Caco-2 (cell line): Measurements from ENCODE around the gene SSBP2. TPM values are rescaled to one million over a fixed set of nuclear protein-coding genes. Genes with fewer than 3 reads are reported as not detected.

Experiments used
- BruUV-seq: library from RNA; stranded (reverse); fragments of 400-500 nt; replicated peaks from 2 replicates; lab custom pipeline; 2021; lab: Mats Ljungman, UMichigan
- CTCF ChIA-PET: fragments of 300-600 bp; sonication (Branson Sonifier 250); formaldehyde crosslinking; loops from one replicate; lab custom pipeline; 2022; ENCODE audit warnings: antibody characterized with exemption; lab: Charles Lee
- POLR2A ChIA-PET: fragments of 300-600 bp; sonication (Branson Sonifier 250); formaldehyde crosslinking; loops from one replicate; lab custom pipeline; 2022; ENCODE audit warnings: antibody characterized with exemption; lab: Charles Lee
- DNase-seq, 2 experiments: peaks; one replicate each; pipeline versions ENCODE4 v3.0.0 to v3.0.0-alpha.2; 2020 to 2022
- H3K27me3 ChIP-seq: replicated peaks from 2 replicates; pipeline ENCODE4 v1.6.0; 2011; ENCODE audit warnings: low read length; ENCODE audit not compliant: control insufficient read depth, insufficient read depth
- H3K36me3 ChIP-seq: 2 replicates; pipeline ENCODE4 v1.5.1; 2011; ENCODE audit warnings: low read length; ENCODE audit not compliant: control insufficient read depth, insufficient read depth
- H3K4me1 ChIP-seq: fragments of 250-450 bp; sonication (Bioruptor Pico); 2 replicates; pipeline ENCODE4 v1.5.1; 2020; ENCODE audit warnings: mild to moderate bottlenecking
- H3K4me3 ChIP-seq: 2 replicates; pipeline ENCODE4 v1.5.1; 2011; ENCODE audit warnings: low read depth, mild to moderate bottlenecking, control low read depth, low read length
- H3K9me3 ChIP-seq: fragments of 250-450 bp; sonication (Bioruptor Pico); 2 replicates; pipeline ENCODE4 v1.5.1; 2020; ENCODE audit warnings: mild to moderate bottlenecking, moderate library complexity
- H3K27ac Mint-ChIP-seq: one replicate; pipeline ENCODE4 v1.8.0; 2022; ENCODE audit warnings: mixed read lengths; ENCODE audit not compliant: unreplicated experiment
- H3K27me3 Mint-ChIP-seq: one replicate; pipeline ENCODE4 v1.8.0; 2022; ENCODE audit warnings: mixed read lengths; ENCODE audit not compliant: insufficient read depth, unreplicated experiment
- H3K36me3 Mint-ChIP-seq: one replicate; pipeline ENCODE4 v1.8.0; 2022; ENCODE audit warnings: mild to moderate bottlenecking, mixed read lengths; ENCODE audit not compliant: insufficient read depth, unreplicated experiment
- H3K4me1 Mint-ChIP-seq: one replicate; pipeline ENCODE4 v1.8.0; 2022; ENCODE audit warnings: low read depth, mixed read lengths; ENCODE audit not compliant: unreplicated experiment
- H3K4me3 Mint-ChIP-seq: one replicate; pipeline ENCODE4 v1.8.0; 2022; ENCODE audit warnings: mild to moderate bottlenecking, moderate library complexity, mixed read lengths; ENCODE audit not compliant: unreplicated experiment
- H3K9me3 Mint-ChIP-seq: one replicate; pipeline ENCODE4 v1.8.0; 2022; ENCODE audit warnings: mixed read lengths; ENCODE audit not compliant: unreplicated experiment
- intact Hi-C: fragments of 100-400 bp; cut with micrococcal nuclease; formaldehyde crosslinking; loops from one replicate; pipeline ENCODE4 v1.10.0; 2022; ENCODE audit not compliant: unreplicated experiment
- total RNA-seq: library from RNA; stranded (reverse); gene quantifications from 2 replicates; pipeline ENCODE4 v1.2.3, GENCODE V29; 2022
- TF ChIP-seq, protein P1 (sequence below), 2 experiments: fragments of 200-600 bp in 1 of 2; IDR thresholded peaks; 1 replicate in 1 of 2; 2 replicates in 1 of 2; pipeline versions ENCODE4 v1.5.1 to v1.8.0; 2011 to 2022; ENCODE audit warnings: antibody characterized with exemption in 1 of 2, control low read depth in 1 of 2, inconsistent platforms in 1 of 2, low read depth in 1 of 2, low read length in 1 of 2, mild to moderate bottlenecking in 1 of 2, moderate library complexity in 1 of 2; ENCODE audit not compliant: insufficient read depth in 1 of 2, severe bottlenecking in 1 of 2, unreplicated experiment in 1 of 2

SSBP2 gene
- total RNA-seq, 1 experiment from 2014 or later, result 2.5 TPM

DNA sequence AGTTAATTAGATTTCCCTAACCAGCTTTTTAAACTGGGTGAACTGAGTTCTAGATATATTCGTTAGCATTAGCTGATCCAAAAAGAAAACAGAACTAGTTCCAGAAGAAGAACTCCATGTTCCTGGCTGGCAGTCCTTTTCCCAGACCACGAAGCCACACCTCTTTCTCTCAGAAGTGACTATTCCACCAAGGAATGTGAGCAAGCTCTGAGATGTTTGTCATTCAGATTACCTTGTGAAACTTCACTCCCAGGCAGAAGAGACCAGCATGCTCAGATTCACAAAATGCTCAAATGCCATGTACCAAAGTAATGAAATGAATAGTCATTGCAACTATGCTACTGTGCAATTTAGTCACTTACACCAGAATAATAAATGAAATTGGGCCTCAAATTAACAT lies 4.4 kb upstream of the SSBP2 start:
- H3K27me3 ChIP-seq, result no peaks in the 10 kb centered on the region
- DNase-seq, result peak; percentile 64 to 69
- no peaks in the 10 kb centered on the region for H3K36me3 Mint-ChIP-seq
- peaks cover 14% of the 10 kb centered on the region for H3K4me1 Mint-ChIP-seq
- TF ChIP-seq, protein P1, sequence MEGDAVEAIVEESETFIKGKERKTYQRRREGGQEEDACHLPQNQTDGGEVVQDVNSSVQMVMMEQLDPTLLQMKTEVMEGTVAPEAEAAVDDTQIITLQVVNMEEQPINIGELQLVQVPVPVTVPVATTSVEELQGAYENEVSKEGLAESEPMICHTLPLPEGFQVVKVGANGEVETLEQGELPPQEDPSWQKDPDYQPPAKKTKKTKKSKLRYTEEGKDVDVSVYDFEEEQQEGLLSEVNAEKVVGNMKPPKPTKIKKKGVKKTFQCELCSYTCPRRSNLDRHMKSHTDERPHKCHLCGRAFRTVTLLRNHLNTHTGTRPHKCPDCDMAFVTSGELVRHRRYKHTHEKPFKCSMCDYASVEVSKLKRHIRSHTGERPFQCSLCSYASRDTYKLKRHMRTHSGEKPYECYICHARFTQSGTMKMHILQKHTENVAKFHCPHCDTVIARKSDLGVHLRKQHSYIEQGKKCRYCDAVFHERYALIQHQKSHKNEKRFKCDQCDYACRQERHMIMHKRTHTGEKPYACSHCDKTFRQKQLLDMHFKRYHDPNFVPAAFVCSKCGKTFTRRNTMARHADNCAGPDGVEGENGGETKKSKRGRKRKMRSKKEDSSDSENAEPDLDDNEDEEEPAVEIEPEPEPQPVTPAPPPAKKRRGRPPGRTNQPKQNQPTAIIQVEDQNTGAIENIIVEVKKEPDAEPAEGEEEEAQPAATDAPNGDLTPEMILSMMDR (IDR thresholded peaks at IDR 0.05; ENCODE audit: insufficient read depth in 1 of 2, low read depth in 1 of 2, low read length in 1 of 2, severe bottlenecking in 1 of 2, unreplicated experiment in 1 of 2), result no peak
- no peaks in the 10 kb centered on the region for H3K9me3 Mint-ChIP-seq
- intact Hi-C loops, result loop anchor here (1.0 to 2.0 kb wide), 2 partner anchors 29 to 96 kb away; no protein-coding TSS in a partner anchor
- no peaks in the 10 kb centered on the region for H3K27me3 Mint-ChIP-seq
- peak overlapping the region; percentile 49 for H3K4me3 Mint-ChIP-seq
- POLR2A ChIA-PET, result interaction anchor here (1.8 kb wide), 1 partner anchor 97 kb away, joined by 12 read pairs; no protein-coding TSS in a partner anchor
- no peak overlapping the region for H3K4me3 ChIP-seq
- peaks cover 23% of the 10 kb centered on the region for H3K4me1 ChIP-seq
- CTCF ChIA-PET, result interaction anchor here (0.8 to 1.9 kb wide), 3 partner anchors 83 to 410 kb away, joined by 3 to 8 read pairs (median 3); no protein-coding TSS in a partner anchor
- H3K9me3 ChIP-seq, result no peaks in the 10 kb centered on the region
- BruUV-seq, result no TSS peak
- no peaks in the 10 kb centered on the region for H3K36me3 ChIP-seq
- peak overlapping the region; percentile 57 for H3K27ac Mint-ChIP-seq

DNA sequence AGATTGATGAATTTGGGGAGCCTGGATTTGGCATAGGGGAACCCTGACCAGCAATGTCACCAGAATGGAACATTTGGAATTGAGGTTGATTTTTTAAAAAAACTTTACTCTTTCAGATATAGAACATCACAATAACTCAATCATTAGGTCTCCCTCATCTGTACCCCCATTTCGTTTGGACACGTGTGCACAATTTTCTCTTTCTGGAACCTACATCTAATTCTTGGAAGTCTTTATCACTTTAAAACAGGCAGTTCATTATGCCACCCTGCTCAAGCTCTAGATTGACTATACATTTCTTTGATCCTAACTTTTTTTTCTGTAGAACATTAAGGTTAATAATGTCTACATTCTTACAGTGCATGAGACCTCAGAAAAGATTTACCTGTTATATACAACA lies 3.7 kb upstream of the SSBP2 start:
- no peak overlapping the region for H3K4me3 Mint-ChIP-seq
- TF ChIP-seq, protein P1 (IDR thresholded peaks at IDR 0.05; ENCODE audit: insufficient read depth in 1 of 2, low read depth in 1 of 2, low read length in 1 of 2, severe bottlenecking in 1 of 2, unreplicated experiment in 1 of 2), result no peak
- H3K9me3 ChIP-seq, result no peaks in the 10 kb centered on the region
- peaks cover 14% of the 10 kb centered on the region for H3K4me1 Mint-ChIP-seq
- H3K27ac Mint-ChIP-seq, result no peak overlapping the region
- no peaks in the 10 kb centered on the region for H3K36me3 Mint-ChIP-seq
- intact Hi-C loops, result loop anchor here (1.0 to 5.0 kb wide), 3 partner anchors 30 to 327 kb away; no protein-coding TSS in a partner anchor
- peaks cover 23% of the 10 kb centered on the region for H3K4me1 ChIP-seq
- ChIA-PET POLR2A (interaction anchor here (1.8 kb wide), 1 partner anchor 97 kb away, joined by 12 read pairs; no protein-coding TSS in a partner anchor), CTCF (interaction anchor here (1.9 kb wide), 1 partner anchor 84 kb away, joined by 8 read pairs; no protein-coding TSS in a partner anchor)
- H3K27me3 ChIP-seq, result no peaks in the 10 kb centered on the region
- no peaks in the 10 kb centered on the region for H3K36me3 ChIP-seq
- no peaks in the 10 kb centered on the region for H3K27me3 Mint-ChIP-seq
- no peak overlapping the region for H3K4me3 ChIP-seq
- no peak for DNase-seq
- no TSS peak for BruUV-seq
- no peaks in the 10 kb centered on the region for H3K9me3 Mint-ChIP-seq

DNA sequence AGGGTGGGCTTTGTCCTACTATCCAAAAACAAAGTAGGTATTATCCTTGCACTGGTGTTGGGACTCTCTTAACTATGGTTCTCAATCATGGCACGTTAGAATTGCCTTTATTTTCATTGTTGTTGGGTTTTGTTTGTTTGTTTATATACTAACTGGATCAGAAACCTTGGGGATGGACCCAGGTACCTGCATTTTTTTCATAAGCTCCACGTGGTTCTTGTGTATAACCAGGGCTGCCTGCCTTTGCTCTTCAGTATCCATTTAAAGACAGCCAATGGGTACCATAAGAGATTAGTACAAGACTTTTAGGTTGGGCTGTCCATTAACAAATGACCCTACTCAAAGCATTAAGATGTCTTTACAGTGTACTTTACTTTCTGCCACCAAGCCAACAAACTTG lies 2.5 kb upstream of the SSBP2 start:
- CTCF ChIA-PET, result no interaction called here
- Mint-ChIP-seq H3K4me3 (no peak overlapping the region), H3K4me1 (peaks cover 14% of the 10 kb centered on the region), H3K36me3 (no peaks in the 10 kb centered on the region), H3K27me3 (peaks cover 2% of the 10 kb centered on the region), H3K27ac (no peak overlapping the region), H3K9me3 (no peaks in the 10 kb centered on the region)
- H3K27me3 ChIP-seq, result no peaks in the 10 kb centered on the region
- TF ChIP-seq, protein P1 (IDR thresholded peaks at IDR 0.05; ENCODE audit: insufficient read depth in 1 of 2, low read depth in 1 of 2, low read length in 1 of 2, severe bottlenecking in 1 of 2, unreplicated experiment in 1 of 2), result no peak
- no peaks in the 10 kb centered on the region for H3K36me3 ChIP-seq
- BruUV-seq, result no TSS peak
- no peak overlapping the region for H3K4me3 ChIP-seq
- intact Hi-C loops, result loop anchor here (5.0 kb wide), 1 partner anchor 326 kb away; no protein-coding TSS in a partner anchor
- POLR2A ChIA-PET, result interaction anchor here (0.6 kb wide), 1 partner anchor 78 kb away, joined by 4 read pairs; no protein-coding TSS in a partner anchor
- DNase-seq, result no peak
- H3K4me1 ChIP-seq, result peaks cover 23% of the 10 kb centered on the region
- H3K9me3 ChIP-seq, result no peaks in the 10 kb centered on the region
